Transverse colon (tissue), 4 donors: ENCODE data around the gene PPP1R2B. TPM values are rescaled to one million over a fixed set of nuclear protein-coding genes. Genes with fewer than 3 reads are reported as not detected.

Experiments used
- DNase-seq: peaks from one replicate; pipeline ENCODE4 v3.0.0-alpha.2; 2019
- H3K27ac ChIP-seq, 4 donors: fragments of 200-600 bp; sonication (generic); 2 replicates each; pipeline ENCODE4 v1.5.1; 2016 to 2018; ENCODE audit warnings: inconsistent platforms in 4 of 4
- H3K27me3 ChIP-seq: fragments of 200-600 bp; sonication (generic); 2 replicates; pipeline ENCODE4 v1.5.1; 2017; ENCODE audit warnings: inconsistent platforms
- H3K36me3 ChIP-seq, 4 donors: fragments of 200-600 bp; sonication (generic); 2 replicates each; pipeline ENCODE4 v1.5.1; 2017 to 2019; ENCODE audit warnings: inconsistent platforms in 4 of 4
- H3K4me1 ChIP-seq, 4 donors: fragments of 200-600 bp; sonication (generic); 2 replicates each; pipeline ENCODE4 v1.5.1; 2017 to 2020; ENCODE audit warnings: inconsistent platforms in 4 of 4
- H3K4me3 ChIP-seq, 4 donors: fragments of 200-600 bp; sonication (generic); 1 replicate in 1 of 4; 2 replicates in 3 of 4; pipeline versions ENCODE4 v1.5.1 to v1.6.1; 2017 to 2019; ENCODE audit warnings: inconsistent platforms in 4 of 4
- H3K9me3 ChIP-seq, 2 donors: fragments of 200-600 bp; sonication (generic); 2 replicates each; pipeline ENCODE4 v1.5.1; 2017 to 2019; ENCODE audit warnings: inconsistent platforms in 2 of 2
- EP300 ChIP-seq: sonication (generic); formaldehyde crosslinking; IDR thresholded peaks from one replicate; pipeline ENCODE4 v1.6.1; 2017; ENCODE audit warnings: antibody characterized with exemption, low read depth
- POLR2A ChIP-seq: fragments of 450-650 bp; IDR thresholded peaks from one replicate; pipeline ENCODE4 v1.6.1; 2016; ENCODE audit warnings: antibody characterized with exemption, mild to moderate bottlenecking, moderate library complexity
- POLR2AphosphoS5 ChIP-seq, 3 donors: sonication (generic); formaldehyde crosslinking; IDR thresholded peaks; one replicate each; pipeline ENCODE4 v1.6.1; 2016; ENCODE audit warnings: antibody characterized with exemption in 3 of 3
- WGBS, 2 donors: methylation state at CpG; one replicate each; pipeline ENCODE4 v1.1.5; 2018; ENCODE audit warnings: low coverage in 1 of 2; 5-methylcytosine and 5-hydroxymethylcytosine counted together
- in situ Hi-C, 4 donors: fragments of 200-750 bp; cut with MboI; loops; one replicate each; pipeline versions ENCODE4 v1.15.0 to v1.15.1; 2017; ENCODE audit warnings: low sequenced_read_pairs in 3 of 4, low pct_ligation_motif_present in 1 of 4, low pct_unique_long_range_greater_than_20kb in 1 of 4
- intact Hi-C: fragments of 100-400 bp; cut with DNase I; formaldehyde crosslinking; loops from one replicate; pipeline ENCODE4 v1.15.1; 2023; ENCODE audit warnings: low total_unique reads
- small RNA-seq, 4 donors: library from RNA; depleted of rRNA; stranded (forward); fragments of <200 nt; gene quantifications; one replicate each; pipeline ENCODE3, GENCODE V24; 2016
- total RNA-seq, 4 donors: library from RNA; depleted of rRNA; stranded (reverse); fragments of >200 nt; gene quantifications; one replicate each; pipeline ENCODE4 v1.1.0, GENCODE V29; 2016
- TF ChIP-seq, protein P1 (sequence below), 5 experiments: fragments of 200-600 bp in 3 of 5; fragments of 450-650 bp in 2 of 5; sonication (generic) in 3 of 5; IDR thresholded peaks; 1 replicate in 2 of 5; 2 replicates in 3 of 5; pipeline ENCODE4 v1.5.1; 2016 to 2017; ENCODE audit warnings: antibody characterized with exemption in 5 of 5, inconsistent platforms in 3 of 5, mild to moderate bottlenecking in 2 of 5, moderate library complexity in 1 of 5

PPP1R2B gene
- total RNA-seq, 4 donors from 2014 or later = not detected

DNA sequence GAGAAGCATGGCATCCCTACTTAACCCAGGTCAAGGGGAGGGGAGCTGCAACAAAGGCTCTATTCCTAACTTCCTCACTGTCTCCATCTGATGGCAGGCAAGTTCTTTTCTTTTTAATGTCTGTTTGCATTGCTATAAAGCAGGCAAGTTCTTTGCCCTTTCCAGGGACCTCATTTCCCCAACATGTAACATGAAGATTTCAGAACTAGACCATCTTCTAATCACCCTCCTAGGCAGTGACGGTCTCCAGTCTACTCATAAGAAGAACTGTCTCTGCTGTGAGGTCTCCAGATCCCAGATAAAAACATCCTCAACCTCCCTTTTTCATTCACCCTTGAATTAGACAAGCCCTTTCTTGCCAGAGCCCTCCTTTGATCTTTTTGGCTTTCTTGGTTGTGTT lies 42.1 kb downstream of the PPP1R2B start:
- Histone ChIP-seq H3K36me3 (no peaks in the 10 kb centered on the region), H3K27ac (no peak overlapping the region), H3K4me3 (no peak overlapping the region), H3K4me1 (no peaks in the 10 kb centered on the region), H3K9me3 (no peaks in the 10 kb centered on the region), H3K27me3 (no peaks in the 10 kb centered on the region)
- TF ChIP-seq POLR2AphosphoS5 (IDR thresholded peaks at IDR 0.05) = no peak
- 67 to 78% methylated on average over 1 of the region's 1 CpG for WGBS, 2 donors
- intact Hi-C loops (no loop called here), in situ Hi-C loops (no loop called here)
- DNase-seq = no peak

DNA sequence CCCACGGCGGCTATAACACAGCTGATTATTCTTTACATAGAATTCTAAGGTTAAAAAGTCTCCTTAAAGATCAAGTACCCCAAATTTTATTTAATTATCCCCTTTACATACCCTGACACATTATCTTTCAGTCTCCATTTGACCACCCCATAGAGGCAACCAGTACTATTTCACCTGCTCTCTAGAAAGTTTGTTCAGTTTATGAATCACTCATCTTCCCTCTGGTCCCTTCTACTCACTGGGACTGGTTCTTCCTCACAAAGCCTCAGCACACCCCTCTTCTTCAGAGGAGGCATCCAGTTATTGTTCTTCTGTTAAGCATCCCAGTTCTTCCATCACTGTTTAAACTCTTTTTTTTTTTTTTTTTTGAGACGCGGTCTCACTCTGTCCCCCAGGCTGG lies 42.8 kb downstream of the PPP1R2B start:
- Histone ChIP-seq H3K27ac (no peak overlapping the region), H3K27me3 (no peaks in the 10 kb centered on the region), H3K36me3 (no peaks in the 10 kb centered on the region), H3K4me3 (no peak overlapping the region), H3K4me1 (no peaks in the 10 kb centered on the region), H3K9me3 (no peaks in the 10 kb centered on the region)
- WGBS, 2 donors = 91 to 96% methylated on average over 4 of the region's 4 CpGs
- intact Hi-C loops = no loop called here
- DNase-seq = no peak
- TF ChIP-seq, protein P1, sequence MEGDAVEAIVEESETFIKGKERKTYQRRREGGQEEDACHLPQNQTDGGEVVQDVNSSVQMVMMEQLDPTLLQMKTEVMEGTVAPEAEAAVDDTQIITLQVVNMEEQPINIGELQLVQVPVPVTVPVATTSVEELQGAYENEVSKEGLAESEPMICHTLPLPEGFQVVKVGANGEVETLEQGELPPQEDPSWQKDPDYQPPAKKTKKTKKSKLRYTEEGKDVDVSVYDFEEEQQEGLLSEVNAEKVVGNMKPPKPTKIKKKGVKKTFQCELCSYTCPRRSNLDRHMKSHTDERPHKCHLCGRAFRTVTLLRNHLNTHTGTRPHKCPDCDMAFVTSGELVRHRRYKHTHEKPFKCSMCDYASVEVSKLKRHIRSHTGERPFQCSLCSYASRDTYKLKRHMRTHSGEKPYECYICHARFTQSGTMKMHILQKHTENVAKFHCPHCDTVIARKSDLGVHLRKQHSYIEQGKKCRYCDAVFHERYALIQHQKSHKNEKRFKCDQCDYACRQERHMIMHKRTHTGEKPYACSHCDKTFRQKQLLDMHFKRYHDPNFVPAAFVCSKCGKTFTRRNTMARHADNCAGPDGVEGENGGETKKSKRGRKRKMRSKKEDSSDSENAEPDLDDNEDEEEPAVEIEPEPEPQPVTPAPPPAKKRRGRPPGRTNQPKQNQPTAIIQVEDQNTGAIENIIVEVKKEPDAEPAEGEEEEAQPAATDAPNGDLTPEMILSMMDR (IDR thresholded peaks at IDR 0.05) = no peak
- TF ChIP-seq POLR2A (no peak), POLR2AphosphoS5 (IDR thresholded peaks at IDR 0.05) (no peak), EP300 (no peak)
- in situ Hi-C loops = no loop called here

GRCh38 chr5:156893517-156893916 lies 43.4 kb downstream of the PPP1R2B start:
- TF ChIP-seq, protein P1 (IDR thresholded peaks at IDR 0.05) = no peak
- TF ChIP-seq POLR2AphosphoS5 (IDR thresholded peaks at IDR 0.05) = no peak
- TF ChIP-seq EP300 = no peak
- no peak for TF ChIP-seq POLR2A
- Histone ChIP-seq H3K9me3 (no peaks in the 10 kb centered on the region), H3K4me3 (no peak overlapping the region), H3K4me1 (no peaks in the 10 kb centered on the region), H3K27ac (no peak overlapping the region), H3K36me3 (no peaks in the 10 kb centered on the region), H3K27me3 (no peaks in the 10 kb centered on the region)
- WGBS, 2 donors = 41% methylated on average over 1 of the region's 1 CpG; no CpG with 5 or more reads in 1 of the 2 donors
- intact Hi-C loops = no loop called here
- no peak for DNase-seq
- in situ Hi-C loops = no loop called here

DNA sequence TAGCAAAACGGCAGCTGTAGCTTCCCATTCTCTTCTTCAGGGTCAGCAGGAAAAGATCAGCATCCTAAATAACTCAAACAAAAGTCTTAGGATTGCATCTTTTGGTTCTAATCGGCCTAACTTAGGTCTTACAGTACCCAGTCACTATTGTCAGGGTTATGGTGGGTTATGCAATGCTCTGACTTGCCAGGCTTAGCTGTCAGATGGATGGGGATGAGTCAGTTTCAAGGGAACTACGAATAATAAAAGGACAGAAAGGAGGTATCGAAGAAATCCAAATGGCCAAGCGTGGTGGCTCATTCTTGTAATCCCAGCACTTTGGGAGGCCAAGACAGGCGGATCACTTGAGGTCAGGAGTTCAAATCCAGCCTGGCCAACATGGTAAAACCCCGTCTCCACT lies 46.5 kb downstream of the PPP1R2B start:
- no peak overlapping the region for H3K27ac ChIP-seq
- intact Hi-C loops (no loop called here), in situ Hi-C loops (no loop called here)
- no peaks in the 10 kb centered on the region for H3K9me3 ChIP-seq
- DNase-seq = no peak
- WGBS, 2 donors = 92% methylated on average over 2 to 7 of the region's 7 CpGs
- TF ChIP-seq POLR2AphosphoS5 (IDR thresholded peaks at IDR 0.05) = no peak
- H3K27me3 ChIP-seq = no peaks in the 10 kb centered on the region
- H3K4me3 ChIP-seq = no peak overlapping the region
- no peaks in the 10 kb centered on the region for H3K36me3 ChIP-seq
- no peaks in the 10 kb centered on the region for H3K4me1 ChIP-seq

Small RNA genes lying within 50 kb of the gene (small RNA-seq; reads per million reads assigned to genes)
- gene RNU6-556P = 0 to 0.14 (median 0) reads per million in 4 donors

Other genes with a start within 250 kb of the PPP1R2B start
- 1 to 10 TPM; 1.4 to 3.0 (median 2.3) TPM for gene TIMD4, start 112.9 kb downstream of the PPP1R2B start, total RNA-seq
- gene HAVCR1, start 208.8 kb downstream of the PPP1R2B start, total RNA-seq = 1 to 10 TPM in 2 of 4 donors, under 1 TPM in 1, not detected in 1; 0.60 to 3.7 (median 2.9) TPM